ENCODE results near the gene RNLS.

DNA sequence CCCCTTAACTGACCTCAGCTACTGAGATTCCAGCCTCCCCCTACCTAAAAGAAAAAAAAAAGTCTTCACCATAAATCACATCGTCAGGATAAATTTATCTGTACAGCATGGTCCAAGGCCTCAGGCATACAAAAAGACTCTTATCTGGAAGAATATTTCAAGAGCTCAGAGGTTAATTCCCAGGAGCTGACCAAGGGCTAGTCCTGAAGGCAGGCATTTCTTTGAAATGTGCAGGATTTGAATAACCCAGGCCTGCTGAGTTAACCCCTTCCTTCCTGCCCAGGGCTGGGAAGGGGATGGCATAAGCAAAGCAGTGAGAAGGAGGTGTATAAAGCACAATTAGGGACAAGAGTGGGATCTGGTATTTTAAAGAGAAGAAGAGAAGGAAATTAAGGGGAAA, 111.2 kb downstream of the RNLS start:
- TF ChIP-seq ZFP30 (CRISPR knock-in tag; IDR thresholded peaks at IDR 0.05) (no peak), TOX (CRISPR knock-in tag; IDR thresholded peaks at IDR 0.05; ENCODE audit: borderline replicate concordance) (no peak), OSR1 (CRISPR knock-in tag; IDR thresholded peaks at IDR 0.05) (no peak), ISL1 (CRISPR knock-in tag; IDR thresholded peaks at IDR 0.05) (no peak), RARB (CRISPR knock-in tag; IDR thresholded peaks at IDR 0.05) (no peak), ZNF8 (CRISPR knock-in tag; IDR thresholded peaks at IDR 0.05) (no peak), ARNTL (CRISPR knock-in tag; IDR thresholded peaks at IDR 0.05; ENCODE audit: borderline replicate concordance, low read depth) (no peak), CSDC2 (CRISPR knock-in tag; IDR thresholded peaks at IDR 0.05) (no peak)
- TF ChIP-seq, protein P1, sequence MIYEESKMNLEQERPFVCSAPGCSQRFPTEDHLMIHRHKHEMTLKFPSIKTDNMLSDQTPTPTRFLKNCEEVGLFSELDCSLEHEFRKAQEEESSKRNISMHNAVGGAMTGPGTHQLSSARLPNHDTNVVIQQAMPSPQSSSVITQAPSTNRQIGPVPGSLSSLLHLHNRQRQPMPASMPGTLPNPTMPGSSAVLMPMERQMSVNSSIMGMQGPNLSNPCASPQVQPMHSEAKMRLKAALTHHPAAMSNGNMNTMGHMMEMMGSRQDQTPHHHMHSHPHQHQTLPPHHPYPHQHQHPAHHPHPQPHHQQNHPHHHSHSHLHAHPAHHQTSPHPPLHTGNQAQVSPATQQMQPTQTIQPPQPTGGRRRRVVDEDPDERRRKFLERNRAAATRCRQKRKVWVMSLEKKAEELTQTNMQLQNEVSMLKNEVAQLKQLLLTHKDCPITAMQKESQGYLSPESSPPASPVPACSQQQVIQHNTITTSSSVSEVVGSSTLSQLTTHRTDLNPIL (CRISPR knock-in tag; IDR thresholded peaks at IDR 0.05; ENCODE audit: low read depth) = no peak
- TF ChIP-seq, protein P2, sequence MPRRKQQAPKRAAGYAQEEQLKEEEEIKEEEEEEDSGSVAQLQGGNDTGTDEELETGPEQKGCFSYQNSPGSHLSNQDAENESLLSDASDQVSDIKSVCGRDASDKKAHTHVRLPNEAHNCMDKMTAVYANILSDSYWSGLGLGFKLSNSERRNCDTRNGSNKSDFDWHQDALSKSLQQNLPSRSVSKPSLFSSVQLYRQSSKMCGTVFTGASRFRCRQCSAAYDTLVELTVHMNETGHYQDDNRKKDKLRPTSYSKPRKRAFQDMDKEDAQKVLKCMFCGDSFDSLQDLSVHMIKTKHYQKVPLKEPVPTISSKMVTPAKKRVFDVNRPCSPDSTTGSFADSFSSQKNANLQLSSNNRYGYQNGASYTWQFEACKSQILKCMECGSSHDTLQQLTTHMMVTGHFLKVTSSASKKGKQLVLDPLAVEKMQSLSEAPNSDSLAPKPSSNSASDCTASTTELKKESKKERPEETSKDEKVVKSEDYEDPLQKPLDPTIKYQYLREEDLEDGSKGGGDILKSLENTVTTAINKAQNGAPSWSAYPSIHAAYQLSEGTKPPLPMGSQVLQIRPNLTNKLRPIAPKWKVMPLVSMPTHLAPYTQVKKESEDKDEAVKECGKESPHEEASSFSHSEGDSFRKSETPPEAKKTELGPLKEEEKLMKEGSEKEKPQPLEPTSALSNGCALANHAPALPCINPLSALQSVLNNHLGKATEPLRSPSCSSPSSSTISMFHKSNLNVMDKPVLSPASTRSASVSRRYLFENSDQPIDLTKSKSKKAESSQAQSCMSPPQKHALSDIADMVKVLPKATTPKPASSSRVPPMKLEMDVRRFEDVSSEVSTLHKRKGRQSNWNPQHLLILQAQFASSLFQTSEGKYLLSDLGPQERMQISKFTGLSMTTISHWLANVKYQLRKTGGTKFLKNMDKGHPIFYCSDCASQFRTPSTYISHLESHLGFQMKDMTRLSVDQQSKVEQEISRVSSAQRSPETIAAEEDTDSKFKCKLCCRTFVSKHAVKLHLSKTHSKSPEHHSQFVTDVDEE (CRISPR knock-in tag; IDR thresholded peaks at IDR 0.05) = no peak
- TF ChIP-seq, protein P3, sequence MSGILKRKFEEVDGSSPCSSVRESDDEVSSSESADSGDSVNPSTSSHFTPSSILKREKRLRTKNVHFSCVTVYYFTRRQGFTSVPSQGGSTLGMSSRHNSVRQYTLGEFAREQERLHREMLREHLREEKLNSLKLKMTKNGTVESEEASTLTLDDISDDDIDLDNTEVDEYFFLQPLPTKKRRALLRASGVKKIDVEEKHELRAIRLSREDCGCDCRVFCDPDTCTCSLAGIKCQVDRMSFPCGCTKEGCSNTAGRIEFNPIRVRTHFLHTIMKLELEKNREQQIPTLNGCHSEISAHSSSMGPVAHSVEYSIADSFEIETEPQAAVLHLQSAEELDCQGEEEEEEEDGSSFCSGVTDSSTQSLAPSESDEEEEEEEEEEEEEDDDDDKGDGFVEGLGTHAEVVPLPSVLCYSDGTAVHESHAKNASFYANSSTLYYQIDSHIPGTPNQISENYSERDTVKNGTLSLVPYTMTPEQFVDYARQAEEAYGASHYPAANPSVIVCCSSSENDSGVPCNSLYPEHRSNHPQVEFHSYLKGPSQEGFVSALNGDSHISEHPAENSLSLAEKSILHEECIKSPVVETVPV (CRISPR knock-in tag; IDR thresholded peaks at IDR 0.05) = no peak
- TF ChIP-seq, protein P4, sequence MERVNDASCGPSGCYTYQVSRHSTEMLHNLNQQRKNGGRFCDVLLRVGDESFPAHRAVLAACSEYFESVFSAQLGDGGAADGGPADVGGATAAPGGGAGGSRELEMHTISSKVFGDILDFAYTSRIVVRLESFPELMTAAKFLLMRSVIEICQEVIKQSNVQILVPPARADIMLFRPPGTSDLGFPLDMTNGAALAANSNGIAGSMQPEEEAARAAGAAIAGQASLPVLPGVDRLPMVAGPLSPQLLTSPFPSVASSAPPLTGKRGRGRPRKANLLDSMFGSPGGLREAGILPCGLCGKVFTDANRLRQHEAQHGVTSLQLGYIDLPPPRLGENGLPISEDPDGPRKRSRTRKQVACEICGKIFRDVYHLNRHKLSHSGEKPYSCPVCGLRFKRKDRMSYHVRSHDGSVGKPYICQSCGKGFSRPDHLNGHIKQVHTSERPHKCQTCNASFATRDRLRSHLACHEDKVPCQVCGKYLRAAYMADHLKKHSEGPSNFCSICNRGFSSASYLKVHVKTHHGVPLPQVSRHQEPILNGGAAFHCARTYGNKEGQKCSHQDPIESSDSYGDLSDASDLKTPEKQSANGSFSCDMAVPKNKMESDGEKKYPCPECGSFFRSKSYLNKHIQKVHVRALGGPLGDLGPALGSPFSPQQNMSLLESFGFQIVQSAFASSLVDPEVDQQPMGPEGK (CRISPR knock-in tag; IDR thresholded peaks at IDR 0.05; ENCODE audit: borderline replicate concordance) = no peak

Measured in SK-N-SH treated with all-trans-retinoic acid at 6 μM for 48 hours (cell line).